Tibial artery (tissue), 4 donors: ENCODE results near the gene MON1B.

Source experiments
- DNase-seq, 2 donors: peaks; one replicate each; pipeline ENCODE4 v3.0.0-alpha.2; 2019
- H3K27ac ChIP-seq, 2 donors: fragments of 200-600 bp; sonication (generic) in 1 of 2; 1 replicate in 1 of 2; 2 replicates in 1 of 2; pipeline ENCODE4 v1.5.1; 2018 to 2019; ENCODE audit warnings: mild to moderate bottlenecking in 1 of 2
- H3K27me3 ChIP-seq, 2 donors: fragments of 200-600 bp; sonication (generic) in 1 of 2; one replicate each; pipeline versions ENCODE4 v1.5.1 to v1.6.0; 2016 to 2019
- H3K36me3 ChIP-seq, 3 donors: fragments of 200-600 bp; sonication (generic) in 2 of 3; one replicate each; pipeline ENCODE4 v1.5.1; 2016 to 2019; ENCODE audit warnings: mild to moderate bottlenecking in 2 of 3
- H3K4me1 ChIP-seq, 4 donors: fragments of 200-600 bp; sonication (generic) in 2 of 4; 1 replicate in 3 of 4; 2 replicates in 1 of 4; pipeline ENCODE4 v1.5.1; 2016 to 2019
- H3K4me3 ChIP-seq, 2 donors: fragments of 200-600 bp; sonication (generic) in 1 of 2; 1 replicate in 1 of 2; 2 replicates in 1 of 2; pipeline ENCODE4 v1.5.1; 2018 to 2019; ENCODE audit warnings: mild to moderate bottlenecking in 2 of 2
- H3K9me3 ChIP-seq, 3 donors: fragments of 200-600 bp; sonication (generic) in 1 of 3; one replicate each; pipeline ENCODE4 v1.5.1; 2016 to 2019
- CTCF ChIP-seq, 2 experiments: fragments of 200-600 bp in 1 of 2; fragments of 450-650 bp in 1 of 2; IDR thresholded peaks; one replicate each; pipeline ENCODE4 v1.5.1; 2017 to 2019; ENCODE audit warnings: antibody characterized with exemption in 2 of 2, mild to moderate bottlenecking in 1 of 2, moderate library complexity in 1 of 2
- intact Hi-C: fragments of 100-400 bp; cut with DNase I; formaldehyde crosslinking; loops from one replicate; pipeline ENCODE4 v1.15.0; 2023; ENCODE audit warnings: low total_unique reads

Gene MON1B

DNA sequence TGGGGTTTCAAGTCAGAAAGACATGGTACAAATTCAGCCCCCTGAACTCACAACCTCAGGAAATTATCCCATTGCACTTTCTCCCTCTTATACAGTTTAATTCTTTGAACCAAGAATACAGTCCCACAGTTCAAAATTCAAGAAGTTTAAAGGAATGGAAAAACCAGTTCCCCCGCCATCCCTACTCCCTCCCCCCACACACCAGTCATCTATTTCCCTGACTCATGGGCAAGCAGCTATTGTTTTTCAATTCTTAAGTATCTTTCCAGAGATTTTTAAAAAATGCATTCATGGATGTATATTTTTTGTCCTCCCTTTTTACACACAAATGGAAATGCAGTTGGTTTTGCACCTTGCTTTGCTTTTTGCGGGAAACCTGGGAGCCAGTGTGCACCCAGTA is 15.5 kb downstream of the MON1B start:
- Histone ChIP-seq H3K36me3 (no peaks in the 10 kb centered on the region), H3K4me3 (no peak overlapping the region), H3K27ac (no peak overlapping the region), H3K4me1 (no peaks in the 10 kb centered on the region), H3K9me3 (no peaks in the 10 kb centered on the region), H3K27me3 (peaks cover 0 to 5% of the 10 kb centered on the region in 2 donors)
- no peak for DNase-seq
- no peak for TF ChIP-seq CTCF (IDR thresholded peaks at IDR 0.05)
- intact Hi-C loops: no loop called here

DNA sequence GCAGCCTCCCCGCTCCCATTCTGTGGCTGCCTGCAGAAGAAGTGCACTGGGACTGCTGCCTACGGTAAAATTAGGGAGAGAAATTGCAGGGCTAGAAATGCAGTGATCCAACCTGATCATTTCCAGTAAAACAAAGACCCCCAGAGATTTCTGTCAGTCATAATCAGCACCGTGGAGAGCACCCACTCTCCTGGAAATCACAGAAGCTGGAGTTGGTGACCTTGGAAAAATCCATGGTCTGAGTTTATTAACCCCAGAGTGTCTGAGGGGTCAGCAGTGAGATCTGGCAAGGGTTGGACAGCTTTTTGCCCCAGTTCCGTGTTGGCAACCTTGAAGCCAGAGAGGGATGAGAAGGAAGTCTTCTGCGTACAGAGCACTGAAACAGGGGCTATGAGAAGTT is 16.0 kb downstream of the MON1B start:
- Histone ChIP-seq H3K4me1 (peaks cover 0 to 3% (median 1%) of the 10 kb centered on the region in 4 donors), H3K36me3 (no peaks in the 10 kb centered on the region), H3K27ac (no peak overlapping the region), H3K9me3 (no peaks in the 10 kb centered on the region), H3K27me3 (peaks cover 0 to 8% of the 10 kb centered on the region in 2 donors), H3K4me3 (no peak overlapping the region)
- DNase-seq: no peak
- intact Hi-C loops: no loop called here
- no peak for TF ChIP-seq CTCF (IDR thresholded peaks at IDR 0.05)

- Histone ChIP-seq H3K27me3 (peaks cover 0 to 18% of the 10 kb centered on the region in 2 donors), H3K4me3 (no peak overlapping the region), H3K27ac (no peak overlapping the region), H3K4me1 (peaks cover 0 to 16% (median 13%) of the 10 kb centered on the region in 4 donors), H3K36me3 (no peaks in the 10 kb centered on the region), H3K9me3 (no peaks in the 10 kb centered on the region)
- no peak for DNase-seq
- no peak for TF ChIP-seq CTCF (IDR thresholded peaks at IDR 0.05)
- intact Hi-C loops: no loop called here
Observed at GRCh38 chr16:77208382-77208781, 17.4 kb downstream of the MON1B start.

GRCh38 chr16:77211880-77212740 is 21.1 kb downstream of the MON1B start:
- no peak for TF ChIP-seq CTCF (IDR thresholded peaks at IDR 0.05)
- Histone ChIP-seq H3K4me3 (peak overlapping the region; percentile 50), H3K4me1 (peaks cover 0 to 19% (median 15%) of the 10 kb centered on the region in 4 donors), H3K27ac (peak overlapping the region; percentile 40 to 46), H3K36me3 (no peaks in the 10 kb centered on the region), H3K27me3 (peaks cover 0 to 20% of the 10 kb centered on the region in 2 donors), H3K9me3 (no peaks in the 10 kb centered on the region)
- intact Hi-C loops: no loop called here
- no peak for DNase-seq

GRCh38 chr16:77212741-77213541 is 22.0 kb downstream of the MON1B start:
- Histone ChIP-seq H3K36me3 (no peaks in the 10 kb centered on the region), H3K4me3 (peak overlapping the region; percentile 50), H3K4me1 (peaks cover 0 to 19% (median 15%) of the 10 kb centered on the region in 4 donors), H3K27me3 (peaks cover 0 to 20% of the 10 kb centered on the region in 2 donors), H3K9me3 (no peaks in the 10 kb centered on the region), H3K27ac (peak overlapping the region; percentile 40 to 46)
- TF ChIP-seq CTCF (IDR thresholded peaks at IDR 0.05): no peak
- intact Hi-C loops: no loop called here
- no peak for DNase-seq
